ENCODE results near the gene AGR3. TPM values are rescaled to one million over a fixed set of nuclear protein-coding genes. Genes with fewer than 3 reads are reported as not detected.

AGR3 gene
- total and polyA plus RNA-seq, 8 donors = 14.2 to 74.0 (median 24.2) TPM; not detected in 3

DNA sequence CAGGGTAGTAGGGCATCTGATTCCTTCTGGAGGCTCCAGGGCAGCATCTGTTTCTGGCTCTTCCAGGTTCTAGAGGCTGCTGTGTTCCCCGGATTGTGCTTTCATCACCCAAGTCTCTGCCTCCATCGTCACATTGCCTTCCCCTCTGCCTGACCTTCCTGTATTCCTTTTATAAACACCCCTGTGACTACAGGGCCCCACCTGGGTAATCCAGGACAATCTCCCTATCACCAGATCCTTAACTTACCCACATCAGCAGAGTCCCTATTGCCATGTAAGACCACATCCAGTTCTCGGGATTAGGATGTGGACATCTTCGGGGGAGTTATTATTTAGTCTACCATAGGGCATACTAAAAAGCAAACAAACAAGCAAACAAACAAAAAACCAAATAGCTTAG, 39.4 kb upstream of the AGR3 start:
- intact Hi-C loops (cut with DNase I; ENCODE audit: low total_unique reads) = no loop called here
- 38 to 69% (median 49%) methylated on average over 4 of the region's 4 CpGs for WGBS, 5 donors
- no peak for DNase-seq
- H3K9me3 ChIP-seq = no peaks in the 10 kb centered on the region
- no peaks in the 10 kb centered on the region for H3K36me3 ChIP-seq
- H3K4me1 ChIP-seq = peaks cover 0 to 26% (median 20%) of the 10 kb centered on the region in 4 donors
- H3K4me3 ChIP-seq = no peak overlapping the region
- TF ChIP-seq, protein P1, sequence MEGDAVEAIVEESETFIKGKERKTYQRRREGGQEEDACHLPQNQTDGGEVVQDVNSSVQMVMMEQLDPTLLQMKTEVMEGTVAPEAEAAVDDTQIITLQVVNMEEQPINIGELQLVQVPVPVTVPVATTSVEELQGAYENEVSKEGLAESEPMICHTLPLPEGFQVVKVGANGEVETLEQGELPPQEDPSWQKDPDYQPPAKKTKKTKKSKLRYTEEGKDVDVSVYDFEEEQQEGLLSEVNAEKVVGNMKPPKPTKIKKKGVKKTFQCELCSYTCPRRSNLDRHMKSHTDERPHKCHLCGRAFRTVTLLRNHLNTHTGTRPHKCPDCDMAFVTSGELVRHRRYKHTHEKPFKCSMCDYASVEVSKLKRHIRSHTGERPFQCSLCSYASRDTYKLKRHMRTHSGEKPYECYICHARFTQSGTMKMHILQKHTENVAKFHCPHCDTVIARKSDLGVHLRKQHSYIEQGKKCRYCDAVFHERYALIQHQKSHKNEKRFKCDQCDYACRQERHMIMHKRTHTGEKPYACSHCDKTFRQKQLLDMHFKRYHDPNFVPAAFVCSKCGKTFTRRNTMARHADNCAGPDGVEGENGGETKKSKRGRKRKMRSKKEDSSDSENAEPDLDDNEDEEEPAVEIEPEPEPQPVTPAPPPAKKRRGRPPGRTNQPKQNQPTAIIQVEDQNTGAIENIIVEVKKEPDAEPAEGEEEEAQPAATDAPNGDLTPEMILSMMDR (IDR thresholded peaks at IDR 0.05) = no peak
- TF ChIP-seq EP300 (IDR thresholded peaks at IDR 0.05) = no peak
- TF ChIP-seq POLR2AphosphoS5 (IDR thresholded peaks at IDR 0.05) = no peak
- no peak for TF ChIP-seq POLR2A (IDR thresholded peaks at IDR 0.05)
- H3K27ac ChIP-seq = peak overlapping the region; percentile 16 to 69 (median 66)
- no peaks in the 10 kb centered on the region for H3K27me3 ChIP-seq

DNA sequence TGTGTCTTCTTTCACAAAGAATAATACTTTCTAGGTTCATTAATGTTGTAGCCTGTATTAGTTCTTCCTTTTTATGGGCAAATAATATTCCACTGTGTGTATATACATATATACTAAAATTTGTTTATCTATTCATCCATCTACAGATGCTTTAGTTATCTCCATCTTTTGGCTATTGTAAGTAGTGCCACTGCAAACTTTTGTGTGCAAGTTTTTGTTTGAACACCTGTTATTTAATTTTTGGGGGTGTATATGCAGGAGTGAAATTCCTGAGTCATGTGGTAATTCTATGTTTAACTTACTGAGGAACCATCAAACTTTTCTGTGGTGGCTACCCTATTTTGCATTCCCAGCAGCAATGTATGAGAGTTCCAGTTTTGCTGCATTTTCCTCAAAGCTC, 37.7 kb upstream of the AGR3 start:
- H3K4me3 ChIP-seq = no peak overlapping the region
- no peaks in the 10 kb centered on the region for H3K9me3 ChIP-seq
- intact Hi-C loops (cut with DNase I; ENCODE audit: low total_unique reads) = no loop called here
- H3K27me3 ChIP-seq = no peaks in the 10 kb centered on the region
- no peaks in the 10 kb centered on the region for H3K36me3 ChIP-seq
- DNase-seq = no peak
- peaks cover 0 to 23% (median 19%) of the 10 kb centered on the region in 4 donors for H3K4me1 ChIP-seq
- TF ChIP-seq POLR2AphosphoS5 (IDR thresholded peaks at IDR 0.05) (no peak), EP300 (IDR thresholded peaks at IDR 0.05) (no peak)
- TF ChIP-seq, protein P1 (IDR thresholded peaks at IDR 0.05) = no peak
- H3K27ac ChIP-seq = no peak overlapping the region

DNA sequence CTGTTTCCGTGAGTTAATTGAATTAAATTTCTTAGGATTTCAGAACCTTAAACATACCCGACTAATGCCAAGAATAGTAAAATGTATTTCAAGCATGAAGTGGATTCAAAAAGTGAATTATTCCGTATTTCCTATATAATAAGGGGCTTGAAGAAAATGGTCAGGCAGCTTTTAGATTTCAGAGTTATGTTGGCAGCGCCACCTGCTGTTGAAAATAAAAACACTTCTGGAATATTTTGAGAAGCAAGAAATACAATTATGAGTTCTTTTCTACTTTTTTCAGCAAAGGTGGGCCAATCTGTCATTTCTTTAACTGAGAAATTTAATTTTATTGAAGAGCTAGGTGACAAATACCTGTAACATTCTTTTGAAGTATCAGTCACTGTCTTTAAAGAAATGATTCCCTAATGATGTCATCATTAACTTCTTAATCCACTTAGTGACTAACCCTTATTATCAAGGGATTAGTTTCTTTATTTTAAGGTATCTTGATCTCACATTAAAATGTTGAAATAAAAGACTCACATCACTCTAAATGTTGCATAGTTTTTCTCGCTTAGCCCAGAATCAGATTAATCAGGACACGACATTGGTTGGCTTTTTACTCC, 36.6 kb upstream of the AGR3 start:
- WGBS, 5 donors = 42 to 50% (median 46%) methylated on average over 6 of the region's 6 CpGs
- TF ChIP-seq POLR2A (IDR thresholded peaks at IDR 0.05) (no peak), EP300 (IDR thresholded peaks at IDR 0.05) (no peak), POLR2AphosphoS5 (IDR thresholded peaks at IDR 0.05) (no peak)
- TF ChIP-seq, protein P1 (IDR thresholded peaks at IDR 0.05) = peak in 4 of 7 experiments; percentile 7 to 76 (median 68)
- no peaks in the 10 kb centered on the region for H3K36me3 ChIP-seq
- no peak overlapping the region for H3K4me3 ChIP-seq
- no peaks in the 10 kb centered on the region for H3K9me3 ChIP-seq
- H3K4me1 ChIP-seq = peaks cover 0 to 23% (median 19%) of the 10 kb centered on the region in 4 donors
- H3K27me3 ChIP-seq = no peaks in the 10 kb centered on the region
- no peak overlapping the region for H3K27ac ChIP-seq
- intact Hi-C loops (cut with DNase I; ENCODE audit: low total_unique reads) = no loop called here
- DNase-seq = peak; percentile 32 to 75

DNA sequence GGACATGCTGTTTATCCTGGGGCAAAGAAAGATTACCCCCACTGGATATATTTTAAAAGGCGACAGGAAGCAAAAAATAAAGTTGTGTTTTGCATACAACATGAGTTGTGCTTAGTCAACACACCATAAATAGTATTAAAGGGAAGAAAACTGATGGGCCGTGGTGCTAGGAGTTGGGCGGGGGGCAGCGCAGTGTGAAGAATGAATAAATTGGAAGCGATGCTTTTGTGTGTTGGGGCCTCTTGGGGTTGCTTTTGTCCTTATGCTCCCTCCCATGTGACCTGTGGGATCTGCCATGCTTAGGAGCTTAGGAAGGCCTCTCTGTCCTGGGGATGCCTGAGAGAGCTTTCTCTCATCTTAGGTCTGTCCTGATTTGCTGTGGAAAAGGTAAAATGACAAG, 35.0 kb upstream of the AGR3 start:
- no peak for DNase-seq
- TF ChIP-seq, protein P1 (IDR thresholded peaks at IDR 0.05) = no peak
- TF ChIP-seq EP300 (IDR thresholded peaks at IDR 0.05) = no peak
- TF ChIP-seq POLR2A (IDR thresholded peaks at IDR 0.05) = no peak
- TF ChIP-seq POLR2AphosphoS5 (IDR thresholded peaks at IDR 0.05) = no peak
- H3K9me3 ChIP-seq = no peaks in the 10 kb centered on the region
- peaks cover 0 to 20% (median 16%) of the 10 kb centered on the region in 4 donors for H3K4me1 ChIP-seq
- no peaks in the 10 kb centered on the region for H3K36me3 ChIP-seq
- H3K27ac ChIP-seq = no peak overlapping the region
- intact Hi-C loops (cut with DNase I; ENCODE audit: low total_unique reads) = no loop called here
- H3K27me3 ChIP-seq = no peaks in the 10 kb centered on the region
- H3K4me3 ChIP-seq = no peak overlapping the region
- WGBS, 5 donors = 89 to 96% (median 92%) methylated on average over 5 of the region's 5 CpGs

Measured in stomach (tissue), 9 donors.